Caco-2 (cell line): Measurements from ENCODE around the gene MRGPRG. TPM values are rescaled to one million over a fixed set of nuclear protein-coding genes. Genes with fewer than 3 reads are reported as not detected.

Experiments
- BruUV-seq: library from RNA; stranded (reverse); fragments of 400-500 nt; replicated peaks from 2 replicates; lab custom pipeline; 2021; lab: Mats Ljungman, UMichigan
- CTCF ChIA-PET: fragments of 300-600 bp; sonication (Branson Sonifier 250); formaldehyde crosslinking; loops from one replicate; lab custom pipeline; 2022; ENCODE audit warnings: antibody characterized with exemption; lab: Charles Lee
- POLR2A ChIA-PET: fragments of 300-600 bp; sonication (Branson Sonifier 250); formaldehyde crosslinking; loops from one replicate; lab custom pipeline; 2022; ENCODE audit warnings: antibody characterized with exemption; lab: Charles Lee
- DNase-seq, 2 experiments: peaks; one replicate each; pipeline versions ENCODE4 v3.0.0 to v3.0.0-alpha.2; 2020 to 2022
- H3K27me3 ChIP-seq: replicated peaks from 2 replicates; pipeline ENCODE4 v1.6.0; 2011; ENCODE audit warnings: low read length; ENCODE audit not compliant: control insufficient read depth, insufficient read depth
- H3K36me3 ChIP-seq: 2 replicates; pipeline ENCODE4 v1.5.1; 2011; ENCODE audit warnings: low read length; ENCODE audit not compliant: control insufficient read depth, insufficient read depth
- H3K4me1 ChIP-seq: fragments of 250-450 bp; sonication (Bioruptor Pico); 2 replicates; pipeline ENCODE4 v1.5.1; 2020; ENCODE audit warnings: mild to moderate bottlenecking
- H3K4me3 ChIP-seq: 2 replicates; pipeline ENCODE4 v1.5.1; 2011; ENCODE audit warnings: low read depth, mild to moderate bottlenecking, control low read depth, low read length
- H3K9me3 ChIP-seq: fragments of 250-450 bp; sonication (Bioruptor Pico); 2 replicates; pipeline ENCODE4 v1.5.1; 2020; ENCODE audit warnings: mild to moderate bottlenecking, moderate library complexity
- H3K27ac Mint-ChIP-seq: one replicate; pipeline ENCODE4 v1.8.0; 2022; ENCODE audit warnings: mixed read lengths; ENCODE audit not compliant: unreplicated experiment
- H3K27me3 Mint-ChIP-seq: one replicate; pipeline ENCODE4 v1.8.0; 2022; ENCODE audit warnings: mixed read lengths; ENCODE audit not compliant: insufficient read depth, unreplicated experiment
- H3K36me3 Mint-ChIP-seq: one replicate; pipeline ENCODE4 v1.8.0; 2022; ENCODE audit warnings: mild to moderate bottlenecking, mixed read lengths; ENCODE audit not compliant: insufficient read depth, unreplicated experiment
- H3K4me1 Mint-ChIP-seq: one replicate; pipeline ENCODE4 v1.8.0; 2022; ENCODE audit warnings: low read depth, mixed read lengths; ENCODE audit not compliant: unreplicated experiment
- H3K4me3 Mint-ChIP-seq: one replicate; pipeline ENCODE4 v1.8.0; 2022; ENCODE audit warnings: mild to moderate bottlenecking, moderate library complexity, mixed read lengths; ENCODE audit not compliant: unreplicated experiment
- H3K9me3 Mint-ChIP-seq: one replicate; pipeline ENCODE4 v1.8.0; 2022; ENCODE audit warnings: mixed read lengths; ENCODE audit not compliant: unreplicated experiment
- CTCF ChIP-seq, 2 experiments: fragments of 200-600 bp in 1 of 2; IDR thresholded peaks; 1 replicate in 1 of 2; 2 replicates in 1 of 2; pipeline versions ENCODE4 v1.5.1 to v1.8.0; 2011 to 2022; ENCODE audit warnings: antibody characterized with exemption in 1 of 2, control low read depth in 1 of 2, inconsistent platforms in 1 of 2, low read depth in 1 of 2, low read length in 1 of 2, mild to moderate bottlenecking in 1 of 2, moderate library complexity in 1 of 2; ENCODE audit not compliant: insufficient read depth in 1 of 2, severe bottlenecking in 1 of 2, unreplicated experiment in 1 of 2
- intact Hi-C: fragments of 100-400 bp; cut with micrococcal nuclease; formaldehyde crosslinking; loops from one replicate; pipeline ENCODE4 v1.10.0; 2022; ENCODE audit not compliant: unreplicated experiment
- total RNA-seq: library from RNA; stranded (reverse); gene quantifications from 2 replicates; pipeline ENCODE4 v1.2.3, GENCODE V29; 2022

The MRGPRG gene
- total RNA-seq, 1 experiment from 2014 or later = not detected

GRCh38 chr11:3222003-3222855 lies 3.6 kb upstream of the MRGPRG start:
- intact Hi-C loops = no loop called here
- Histone ChIP-seq H3K4me1 (no peaks in the 10 kb centered on the region), H3K9me3 (no peaks in the 10 kb centered on the region), H3K27me3 (peaks cover 2% of the 10 kb centered on the region), H3K4me3 (no peak overlapping the region), H3K36me3 (no peaks in the 10 kb centered on the region)
- peak in 1 of 2 experiments; percentile 29 for DNase-seq
- H3K4me3 Mint-ChIP-seq = no peak overlapping the region
- no peaks in the 10 kb centered on the region for H3K9me3 Mint-ChIP-seq
- H3K27ac Mint-ChIP-seq = no peak overlapping the region
- ChIA-PET CTCF (no interaction called here), POLR2A (no interaction called here)
- TF ChIP-seq CTCF (IDR thresholded peaks at IDR 0.05; ENCODE audit: insufficient read depth in 1 of 2, low read depth in 1 of 2, low read length in 1 of 2, severe bottlenecking in 1 of 2, unreplicated experiment in 1 of 2) = no peak
- H3K4me1 Mint-ChIP-seq = no peaks in the 10 kb centered on the region
- peaks cover 34% of the 10 kb centered on the region for H3K27me3 Mint-ChIP-seq
- no peaks in the 10 kb centered on the region for H3K36me3 Mint-ChIP-seq
- BruUV-seq = no TSS peak

- BruUV-seq = no TSS peak
- peak in 1 of 2 experiments; percentile 29 for DNase-seq
- peaks cover 38% of the 10 kb centered on the region for H3K27me3 Mint-ChIP-seq
- no peaks in the 10 kb centered on the region for H3K36me3 Mint-ChIP-seq
- intact Hi-C loops = no loop called here
- Histone ChIP-seq H3K9me3 (no peaks in the 10 kb centered on the region), H3K4me3 (no peak overlapping the region), H3K27me3 (peaks cover 2% of the 10 kb centered on the region), H3K4me1 (no peaks in the 10 kb centered on the region), H3K36me3 (no peaks in the 10 kb centered on the region)
- no peaks in the 10 kb centered on the region for H3K4me1 Mint-ChIP-seq
- ChIA-PET CTCF (interaction anchor here (0.7 kb wide), 1 partner anchor 187 kb away, joined by 4 read pairs; no protein-coding TSS in a partner anchor), POLR2A (no interaction called here)
- H3K9me3 Mint-ChIP-seq = no peaks in the 10 kb centered on the region
- no peak overlapping the region for H3K4me3 Mint-ChIP-seq
- TF ChIP-seq CTCF (IDR thresholded peaks at IDR 0.05; ENCODE audit: insufficient read depth in 1 of 2, low read depth in 1 of 2, low read length in 1 of 2, severe bottlenecking in 1 of 2, unreplicated experiment in 1 of 2) = no peak
- H3K27ac Mint-ChIP-seq = no peak overlapping the region
Measured at GRCh38 chr11:3221408-3222002, 2.9 kb upstream of the MRGPRG start.

- no peak for TF ChIP-seq CTCF (IDR thresholded peaks at IDR 0.05; ENCODE audit: insufficient read depth in 1 of 2, low read depth in 1 of 2, low read length in 1 of 2, severe bottlenecking in 1 of 2, unreplicated experiment in 1 of 2)
- Histone ChIP-seq H3K9me3 (no peaks in the 10 kb centered on the region), H3K4me1 (no peaks in the 10 kb centered on the region), H3K4me3 (no peak overlapping the region), H3K27me3 (peaks cover 2% of the 10 kb centered on the region), H3K36me3 (no peaks in the 10 kb centered on the region)
- H3K27me3 Mint-ChIP-seq = peaks cover 41% of the 10 kb centered on the region
- intact Hi-C loops = no loop called here
- ChIA-PET CTCF (interaction anchor here (0.7 kb wide), 1 partner anchor 188 kb away, joined by 4 read pairs; no protein-coding TSS in a partner anchor), POLR2A (no interaction called here)
- no peaks in the 10 kb centered on the region for H3K36me3 Mint-ChIP-seq
- DNase-seq = peak in 1 of 2 experiments; percentile 41
- BruUV-seq = no TSS peak
- no peak overlapping the region for H3K27ac Mint-ChIP-seq
- H3K9me3 Mint-ChIP-seq = no peaks in the 10 kb centered on the region
- H3K4me3 Mint-ChIP-seq = no peak overlapping the region
- no peaks in the 10 kb centered on the region for H3K4me1 Mint-ChIP-seq
Measured at GRCh38 chr11:3220521-3221407, 2.2 kb upstream of the MRGPRG start.
